Measurements from ENCODE around the gene P3H1. TPM values are rescaled to one million over a fixed set of nuclear protein-coding genes. Genes with fewer than 3 reads are reported as not detected.

Gene P3H1
- total RNA-seq, 1 donor from 2014 or later, result 8.6 TPM

GRCh38 chr1:42744148-42744413, 22.7 kb downstream of the P3H1 start:
- intact Hi-C loops (cut with micrococcal nuclease), result no loop called here
- Histone ChIP-seq H3K4me3 (no peak overlapping the region), H3K9me3 (replicated peaks) (no peaks in the 10 kb centered on the region), H3K36me3 (peaks cover 30% of the 10 kb centered on the region), H3K4me1 (no peaks in the 10 kb centered on the region), H3K27ac (replicated peaks) (no peak overlapping the region), H3K27me3 (ENCODE audit: low read depth) (no peaks in the 10 kb centered on the region)
- no peak for DNase-seq
- TF ChIP-seq, protein P1, sequence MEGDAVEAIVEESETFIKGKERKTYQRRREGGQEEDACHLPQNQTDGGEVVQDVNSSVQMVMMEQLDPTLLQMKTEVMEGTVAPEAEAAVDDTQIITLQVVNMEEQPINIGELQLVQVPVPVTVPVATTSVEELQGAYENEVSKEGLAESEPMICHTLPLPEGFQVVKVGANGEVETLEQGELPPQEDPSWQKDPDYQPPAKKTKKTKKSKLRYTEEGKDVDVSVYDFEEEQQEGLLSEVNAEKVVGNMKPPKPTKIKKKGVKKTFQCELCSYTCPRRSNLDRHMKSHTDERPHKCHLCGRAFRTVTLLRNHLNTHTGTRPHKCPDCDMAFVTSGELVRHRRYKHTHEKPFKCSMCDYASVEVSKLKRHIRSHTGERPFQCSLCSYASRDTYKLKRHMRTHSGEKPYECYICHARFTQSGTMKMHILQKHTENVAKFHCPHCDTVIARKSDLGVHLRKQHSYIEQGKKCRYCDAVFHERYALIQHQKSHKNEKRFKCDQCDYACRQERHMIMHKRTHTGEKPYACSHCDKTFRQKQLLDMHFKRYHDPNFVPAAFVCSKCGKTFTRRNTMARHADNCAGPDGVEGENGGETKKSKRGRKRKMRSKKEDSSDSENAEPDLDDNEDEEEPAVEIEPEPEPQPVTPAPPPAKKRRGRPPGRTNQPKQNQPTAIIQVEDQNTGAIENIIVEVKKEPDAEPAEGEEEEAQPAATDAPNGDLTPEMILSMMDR (IDR thresholded peaks at IDR 0.05; ENCODE audit: borderline replicate concordance), result no peak

GRCh38 chr1:42743317-42744147, 23.3 kb downstream of the P3H1 start:
- H3K36me3 ChIP-seq, result peaks cover 25% of the 10 kb centered on the region
- no peak for DNase-seq
- H3K9me3 ChIP-seq (replicated peaks), result no peaks in the 10 kb centered on the region
- H3K4me1 ChIP-seq, result no peaks in the 10 kb centered on the region
- no peaks in the 10 kb centered on the region for H3K27me3 ChIP-seq (ENCODE audit: low read depth)
- H3K4me3 ChIP-seq, result no peak overlapping the region
- no peak overlapping the region for H3K27ac ChIP-seq (replicated peaks)
- intact Hi-C loops (cut with micrococcal nuclease), result no loop called here
- TF ChIP-seq, protein P1 (IDR thresholded peaks at IDR 0.05; ENCODE audit: borderline replicate concordance), result no peak

DNA sequence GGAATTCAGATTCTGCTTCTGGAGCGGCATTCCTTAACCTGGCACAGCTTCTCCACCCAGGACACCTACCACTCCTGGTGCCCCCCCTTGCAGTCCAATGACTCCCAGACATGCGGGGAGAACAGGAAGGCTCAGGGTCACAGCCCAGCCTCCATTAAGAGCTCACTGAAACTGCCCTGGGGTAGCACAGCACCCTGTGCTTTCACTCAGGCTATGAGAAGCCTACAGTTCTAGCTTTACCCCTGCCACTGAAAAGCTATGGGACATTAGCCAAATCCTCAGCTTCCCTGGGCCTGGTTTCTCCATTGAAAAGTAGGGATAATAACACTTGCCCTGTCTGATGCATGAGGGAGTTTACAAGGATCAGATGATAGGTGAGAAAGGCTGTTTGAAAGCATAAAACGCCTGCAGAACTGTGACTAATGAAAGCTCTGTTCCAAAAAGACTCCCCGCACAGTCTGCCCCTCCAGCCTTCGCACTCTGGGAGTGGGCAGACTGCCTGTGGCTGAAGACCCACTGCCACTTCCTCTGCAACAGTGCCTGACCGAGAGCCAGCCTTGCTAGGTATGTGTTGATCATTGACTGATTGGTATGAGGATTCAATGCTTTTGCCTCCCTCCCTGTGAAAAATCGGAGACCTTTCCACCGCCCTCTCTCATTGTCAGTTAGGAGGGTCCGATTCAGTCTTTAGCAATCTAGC, 24.1 kb downstream of the P3H1 start:
- TF ChIP-seq, protein P1 (IDR thresholded peaks at IDR 0.05; ENCODE audit: borderline replicate concordance), result no peak
- Histone ChIP-seq H3K4me3 (no peak overlapping the region), H3K36me3 (peaks cover 17% of the 10 kb centered on the region), H3K27me3 (ENCODE audit: low read depth) (no peaks in the 10 kb centered on the region), H3K4me1 (no peaks in the 10 kb centered on the region), H3K9me3 (replicated peaks) (no peaks in the 10 kb centered on the region), H3K27ac (replicated peaks) (no peak overlapping the region)
- intact Hi-C loops (cut with micrococcal nuclease), result no loop called here
- no peak for DNase-seq

DNA sequence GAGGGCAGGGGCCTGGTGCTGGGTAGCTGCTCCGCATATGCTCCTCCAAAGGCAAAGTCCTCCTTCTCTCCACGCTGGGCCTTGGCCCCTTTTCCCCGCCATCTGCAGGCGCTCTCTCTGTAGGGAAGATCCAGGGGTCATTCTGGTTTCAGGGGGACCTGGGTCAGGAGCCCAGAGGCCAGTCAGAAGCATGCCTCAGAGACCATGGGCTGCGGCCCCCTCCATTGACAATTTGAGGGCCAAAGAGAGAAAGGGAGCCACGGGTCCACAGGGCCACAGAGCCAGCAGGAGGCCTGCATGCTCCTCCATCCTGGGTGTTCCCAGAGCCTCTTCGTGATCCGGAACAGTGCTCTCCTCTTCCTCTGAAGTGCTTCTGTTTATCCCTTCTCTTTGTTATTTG, 24.7 kb downstream of the P3H1 start:
- Histone ChIP-seq H3K27me3 (ENCODE audit: low read depth) (no peaks in the 10 kb centered on the region), H3K36me3 (peaks cover 15% of the 10 kb centered on the region), H3K9me3 (replicated peaks) (no peaks in the 10 kb centered on the region), H3K4me1 (no peaks in the 10 kb centered on the region), H3K27ac (replicated peaks) (no peak overlapping the region), H3K4me3 (no peak overlapping the region)
- TF ChIP-seq, protein P1 (IDR thresholded peaks at IDR 0.05; ENCODE audit: borderline replicate concordance), result no peak
- intact Hi-C loops (cut with micrococcal nuclease), result no loop called here
- DNase-seq, result no peak

DNA sequence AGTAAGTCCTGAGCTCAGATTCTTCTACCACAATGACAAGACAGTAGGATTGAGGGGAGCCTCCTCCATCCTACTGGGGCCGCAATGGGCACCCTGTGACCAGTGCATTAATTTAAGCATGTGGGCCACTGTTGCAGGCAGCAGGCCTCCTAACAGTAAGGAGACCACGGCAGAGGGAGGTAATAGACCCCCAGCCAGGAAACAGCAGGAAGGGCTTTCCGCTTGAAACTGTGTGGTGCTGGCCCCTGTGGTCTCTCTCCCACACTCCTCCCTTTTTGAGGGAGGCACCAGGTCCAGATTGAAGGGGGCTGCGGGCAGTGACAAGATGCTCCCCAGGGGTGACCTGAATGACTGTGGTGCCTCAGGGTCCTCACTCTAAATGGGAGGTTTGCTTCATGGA, 25.1 kb downstream of the P3H1 start:
- H3K27me3 ChIP-seq (ENCODE audit: low read depth), result no peaks in the 10 kb centered on the region
- H3K4me1 ChIP-seq, result no peaks in the 10 kb centered on the region
- peaks cover 12% of the 10 kb centered on the region for H3K36me3 ChIP-seq
- H3K9me3 ChIP-seq (replicated peaks), result no peaks in the 10 kb centered on the region
- intact Hi-C loops (cut with micrococcal nuclease), result no loop called here
- H3K27ac ChIP-seq (replicated peaks), result no peak overlapping the region
- DNase-seq, result no peak
- TF ChIP-seq, protein P1 (IDR thresholded peaks at IDR 0.05; ENCODE audit: borderline replicate concordance), result no peak
- H3K4me3 ChIP-seq, result no peak overlapping the region

Data from left ventricle myocardium inferior (tissue), 1 donor.